HG02623 (cell line): Measurements from ENCODE around the gene KCNK17.
"Not testable (repeated sequence)": the region's sequence is repeated elsewhere in the genome, so short reads cannot be mapped to it uniquely, and the experiment has no call there.

Source experiments
- ATAC-seq: cut with Tn5 transposase; IDR thresholded peaks from one replicate; pipeline ENCODE4 v1.9.1; 2021; ENCODE audit warnings: moderate library complexity; ENCODE audit not compliant: unreplicated experiment

Gene KCNK17

DNA sequence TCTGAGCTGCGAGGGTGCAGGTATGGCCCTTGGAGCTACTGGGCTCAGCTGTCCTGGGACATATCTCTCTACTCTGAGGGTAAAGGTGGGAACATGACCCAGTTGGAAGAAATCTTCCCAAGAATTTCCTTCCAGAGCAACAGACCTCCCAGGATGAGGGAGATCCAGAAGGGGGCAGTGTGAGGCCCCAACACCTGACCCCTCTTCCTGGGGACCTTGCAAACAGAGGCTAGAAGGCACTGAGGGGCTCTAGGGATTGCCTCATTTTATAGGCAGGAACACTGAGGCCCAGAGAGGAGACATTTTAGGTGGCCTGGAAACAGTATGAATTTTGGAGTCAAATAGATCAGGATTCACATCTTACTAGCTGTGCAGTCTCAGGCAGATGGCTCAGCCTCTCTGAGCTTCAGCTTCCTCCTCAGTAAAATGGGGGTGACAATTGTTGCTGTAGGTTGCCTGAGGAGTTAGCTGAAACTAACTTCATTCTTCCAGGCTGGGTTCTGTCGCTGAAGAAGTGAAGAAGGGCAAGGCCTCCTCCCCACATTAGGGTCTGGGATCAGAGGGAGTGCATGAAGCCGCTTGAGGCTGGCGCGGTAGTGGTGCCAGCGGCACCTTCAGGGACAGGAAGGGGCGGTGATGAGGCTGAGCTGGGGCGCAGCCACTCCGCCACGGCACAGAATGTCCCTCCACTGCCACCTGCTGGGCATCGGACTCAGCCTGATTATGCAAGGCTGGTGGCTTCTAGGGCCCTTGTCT is 11.4 kb downstream of the KCNK17 start:
- peak; percentile 88 for ATAC-seq

- ATAC-seq = no peak
Observed at GRCh38 chr6:39302011-39302410, 12.2 kb downstream of the KCNK17 start.

DNA sequence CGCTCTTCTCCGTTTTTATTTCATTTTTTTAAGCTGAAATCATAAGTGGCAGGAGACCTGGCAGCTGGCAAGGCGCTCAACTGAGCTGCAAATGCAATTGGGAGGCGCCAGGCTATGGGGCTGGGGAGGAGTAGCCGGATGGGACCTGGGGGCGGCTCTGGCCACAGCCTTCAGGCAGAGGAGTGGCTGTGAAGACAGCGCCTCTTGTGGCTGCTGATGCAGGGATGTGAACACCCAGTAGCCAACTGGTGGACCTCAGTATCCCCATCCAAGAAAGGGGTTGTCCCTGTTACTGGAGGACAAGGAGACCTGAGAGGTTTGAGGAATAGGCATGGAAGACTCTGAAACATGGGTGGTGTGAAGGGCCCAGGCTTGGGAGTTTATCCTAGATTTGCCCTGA is 12.6 kb downstream of the KCNK17 start:
- ATAC-seq = no peak

GRCh38 chr6:39300739-39301138 is 13.5 kb downstream of the KCNK17 start:
- no peak for ATAC-seq

DNA sequence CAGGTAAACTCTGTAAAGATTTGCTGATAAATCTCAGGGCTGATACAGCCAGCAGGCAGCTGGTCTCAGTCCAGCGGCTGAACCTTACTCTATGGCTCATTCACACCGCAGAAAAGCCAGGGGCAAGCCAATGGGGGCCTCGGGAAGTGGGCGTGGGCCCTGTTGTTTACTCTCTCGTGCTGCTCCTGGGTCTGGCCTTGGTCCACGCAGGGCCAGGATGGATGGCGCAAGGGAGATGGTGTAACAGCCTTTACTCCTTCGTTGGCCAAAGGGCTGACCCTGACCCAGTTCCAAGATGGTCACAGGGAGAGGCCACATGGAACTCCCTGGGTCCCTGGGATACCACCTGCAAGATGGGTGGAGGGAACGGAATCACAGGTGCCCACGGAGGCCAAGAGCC is 16.2 kb downstream of the KCNK17 start:
- ATAC-seq = no peak

DNA sequence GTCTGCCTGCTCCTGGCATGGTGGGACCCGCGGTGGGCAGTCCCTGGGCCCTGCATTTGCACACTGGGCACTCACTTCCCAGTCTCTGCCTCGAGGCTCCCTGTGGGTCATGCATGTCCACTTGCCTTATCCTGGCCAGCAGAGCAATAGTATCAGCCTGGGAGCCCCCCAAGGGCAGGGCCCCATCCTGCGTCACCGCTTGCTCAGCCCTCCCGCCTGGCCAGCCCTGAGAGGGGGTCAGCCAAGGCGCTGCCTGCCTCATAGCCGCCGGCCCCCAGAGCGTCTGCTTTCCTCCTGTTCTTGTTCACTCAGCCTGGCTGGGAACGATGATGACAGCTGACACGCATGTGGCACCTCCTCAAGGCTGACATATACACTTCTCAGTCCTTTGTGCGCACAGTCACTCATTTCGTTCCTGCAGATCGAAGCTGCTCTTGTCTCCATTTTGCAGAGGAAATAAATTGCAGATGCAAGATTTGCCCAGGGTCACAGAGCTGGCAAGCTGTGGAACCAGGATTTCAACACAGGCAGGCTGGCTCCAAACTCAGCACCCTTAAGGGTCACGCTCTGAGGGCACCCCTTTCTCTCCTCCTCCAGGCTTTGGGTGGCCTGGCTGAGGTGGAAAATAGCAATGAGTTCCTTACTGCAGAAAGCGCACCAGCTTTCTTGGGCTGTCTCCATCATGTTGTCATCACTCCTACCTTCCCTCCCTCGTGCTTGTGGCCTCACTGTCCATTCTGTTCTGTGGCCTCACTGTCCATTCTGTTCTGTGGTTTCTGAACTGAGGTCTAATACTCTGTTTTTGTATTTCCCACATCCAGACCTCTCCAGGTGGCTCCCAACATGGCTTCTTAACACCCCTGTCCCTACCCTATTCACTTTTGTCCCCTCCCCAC is 17.2 kb downstream of the KCNK17 start:
- ATAC-seq = no peak

- no peak for ATAC-seq
Observed at GRCh38 chr6:39295611-39296011, 18.6 kb downstream of the KCNK17 start.

DNA sequence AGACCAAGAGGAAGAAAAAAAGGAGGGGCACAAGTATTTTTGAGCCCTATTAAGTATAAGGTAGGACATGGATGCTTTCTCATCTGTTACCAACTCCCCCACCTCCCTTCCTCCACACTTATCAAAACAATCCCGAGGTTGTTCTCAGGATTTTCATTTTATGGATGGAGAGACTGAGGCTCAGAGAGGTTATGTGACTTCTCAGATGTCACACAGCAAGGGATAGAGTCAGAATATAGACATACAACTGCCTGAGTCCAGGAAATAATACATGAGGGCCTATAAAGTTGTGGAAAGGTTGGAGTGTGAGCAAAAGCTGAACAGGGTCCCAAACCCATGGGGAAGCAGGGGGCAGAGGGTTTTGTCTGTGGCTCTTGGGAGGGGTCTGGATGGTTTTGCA is 19.3 kb downstream of the KCNK17 start:
- ATAC-seq = no peak

GRCh38 chr6:39294133-39294532 is 20.1 kb downstream of the KCNK17 start:
- ATAC-seq = no peak

DNA sequence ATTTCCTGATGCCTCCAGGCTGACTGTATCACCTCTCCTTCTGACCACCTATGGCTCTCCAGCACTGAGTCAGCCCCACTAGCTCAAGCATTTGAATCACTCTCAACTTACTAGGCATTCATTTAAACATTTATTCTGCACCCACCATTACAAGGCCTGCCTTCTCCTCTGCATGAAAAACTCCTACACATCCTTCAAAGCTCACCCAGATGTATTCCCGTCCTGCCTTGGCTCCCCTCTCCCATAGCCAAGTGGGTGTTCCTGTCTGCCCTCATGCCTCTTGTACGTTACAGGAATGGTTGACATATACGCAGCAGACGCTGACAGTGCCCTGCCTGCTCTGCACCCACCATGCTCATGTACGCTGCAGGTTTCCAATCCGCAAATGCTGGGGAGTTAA is 21.6 kb downstream of the KCNK17 start:
- ATAC-seq = no peak

GRCh38 chr6:39289490-39289889 is 24.7 kb downstream of the KCNK17 start:
- no peak for ATAC-seq

DNA sequence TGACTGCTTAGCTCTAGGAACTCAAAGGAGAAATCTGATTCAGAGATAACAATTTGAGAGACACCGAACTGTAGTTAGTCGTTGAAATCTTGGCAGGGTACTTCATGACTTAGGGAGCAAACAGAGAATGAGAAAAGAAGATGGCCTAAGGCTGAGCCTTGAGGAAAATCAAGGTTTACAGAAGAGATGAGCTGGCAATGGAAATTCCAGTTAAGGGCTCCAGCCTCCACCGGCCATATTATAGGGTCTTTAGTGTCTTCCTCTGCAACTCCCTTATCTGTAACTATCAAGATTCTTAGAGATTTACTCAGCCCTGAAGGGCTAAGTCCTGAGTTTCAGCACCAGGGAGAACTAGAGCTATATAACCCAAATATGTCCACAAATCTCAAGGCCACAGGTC is 26.6 kb downstream of the KCNK17 start:
- ATAC-seq = no peak

GRCh38 chr6:39286596-39286995 is 27.6 kb downstream of the KCNK17 start:
- not testable (repeated sequence) for ATAC-seq

- no peak for ATAC-seq
Observed at GRCh38 chr6:39282774-39283173, 31.4 kb downstream of the KCNK17 start.

GRCh38 chr6:39281312-39281980 is 32.8 kb downstream of the KCNK17 start:
- no peak for ATAC-seq

DNA sequence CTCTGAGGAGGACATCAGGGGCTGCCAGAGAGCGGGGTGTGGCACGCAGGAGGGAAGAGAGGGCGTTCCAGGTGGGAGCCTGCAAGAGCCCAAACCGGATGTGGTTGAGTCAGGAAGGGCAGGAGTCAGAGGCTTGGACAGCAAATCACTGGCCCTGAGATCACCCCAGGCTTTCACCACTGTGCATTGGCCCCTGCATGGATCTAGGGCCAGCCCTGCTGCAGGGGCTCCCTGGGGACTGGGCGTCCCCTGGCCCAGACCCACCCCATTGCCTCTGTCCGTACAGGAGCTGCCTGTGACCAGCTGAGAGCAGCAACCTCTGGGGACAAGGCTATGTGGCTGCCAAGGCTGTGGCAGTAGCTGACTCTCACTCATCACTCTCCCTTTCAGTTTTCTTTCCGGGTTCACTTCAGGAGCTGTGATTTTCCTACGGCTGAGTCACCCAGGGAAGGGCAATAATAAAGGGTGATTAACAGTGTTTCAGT is 33.9 kb downstream of the KCNK17 start:
- no peak for ATAC-seq

- ATAC-seq = no peak
Observed at GRCh38 chr6:39279539-39279938, 34.7 kb downstream of the KCNK17 start.

DNA sequence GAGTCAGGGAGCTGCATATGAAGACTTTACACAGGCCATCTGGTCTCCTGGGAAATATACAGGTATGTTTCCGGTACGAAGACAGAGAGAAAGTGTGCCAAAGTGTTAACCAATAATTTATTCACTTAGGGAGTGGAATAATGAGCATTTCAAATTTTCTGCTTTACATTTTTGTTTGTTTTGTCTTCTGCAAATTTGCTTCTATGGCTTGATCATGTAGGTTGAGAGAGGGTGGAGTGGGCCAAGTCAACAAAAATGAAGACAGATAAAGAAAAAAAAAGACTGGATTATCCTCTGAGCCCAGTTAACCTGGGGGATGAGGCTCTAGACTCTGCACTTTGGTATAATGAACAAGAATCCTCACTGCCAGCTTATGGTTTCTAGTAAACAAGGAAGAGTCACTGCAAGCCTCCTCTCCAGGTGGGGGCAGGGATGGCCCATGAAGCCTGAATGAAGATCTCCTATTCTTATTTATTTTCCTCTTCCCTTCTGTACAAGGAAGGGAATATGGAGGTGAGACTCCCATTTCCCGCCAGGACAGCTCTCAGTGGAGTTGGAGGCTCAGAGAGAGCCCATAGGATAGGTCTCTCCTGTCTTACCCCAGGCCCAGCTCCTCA is 37.7 kb downstream of the KCNK17 start:
- no peak for ATAC-seq

DNA sequence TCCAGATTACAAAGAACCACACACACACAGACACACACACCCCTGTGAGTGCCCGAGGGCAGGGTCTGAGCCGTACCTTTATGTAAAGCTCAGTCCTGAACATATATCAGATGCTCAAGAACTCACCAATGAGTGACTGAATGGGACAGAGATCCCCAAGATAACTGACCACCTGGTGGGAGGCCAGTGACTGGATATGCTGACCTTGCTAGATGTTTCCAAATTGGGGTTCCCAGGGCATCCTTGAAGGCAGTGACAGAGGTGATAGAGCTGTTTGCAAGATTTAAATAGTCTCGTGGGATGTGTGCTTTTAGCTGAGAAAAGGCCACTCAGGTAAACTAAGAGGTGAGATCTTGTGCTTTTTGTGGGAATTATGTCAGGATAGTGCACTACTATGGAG is 39.3 kb downstream of the KCNK17 start:
- no peak for ATAC-seq

- ATAC-seq = no peak
Observed at GRCh38 chr6:39274471-39274870, 39.7 kb downstream of the KCNK17 start.

- ATAC-seq = no peak
Observed at GRCh38 chr6:39273406-39273821, 40.8 kb downstream of the KCNK17 start.
